ENCODE results near the gene VAT1L. TPM values are rescaled to one million over a fixed set of nuclear protein-coding genes. Genes with fewer than 3 reads are reported as not detected.
"Not testable (repeated sequence)": the region's sequence is repeated elsewhere in the genome, so short reads cannot be mapped to it uniquely, and the experiment has no call there.

VAT1L gene
- total RNA-seq, 1 donor from 2014 or later: 1.7 TPM

DNA sequence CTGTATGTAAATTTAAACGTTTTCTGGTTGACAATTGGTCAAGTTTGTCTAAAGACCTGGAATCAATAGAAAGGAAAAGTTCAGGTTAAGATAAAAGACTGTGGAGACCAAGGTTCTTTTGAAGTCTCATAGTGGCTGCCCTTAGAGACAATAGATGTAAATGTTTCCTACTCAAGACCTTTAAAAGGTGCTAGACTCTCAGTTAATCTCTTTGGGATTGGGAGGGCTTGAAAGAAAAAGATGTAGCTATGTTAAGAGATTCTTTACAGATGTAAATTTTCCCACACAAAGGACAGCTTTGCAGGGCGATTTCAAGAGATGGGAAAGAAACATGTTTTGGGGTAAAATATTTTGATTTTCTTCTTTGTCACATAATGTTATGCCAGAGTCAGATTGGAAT, 204.0 kb downstream of the VAT1L start:
- not testable (repeated sequence) for DNase-seq (ENCODE audit: low read depth in 2 of 2)

DNA sequence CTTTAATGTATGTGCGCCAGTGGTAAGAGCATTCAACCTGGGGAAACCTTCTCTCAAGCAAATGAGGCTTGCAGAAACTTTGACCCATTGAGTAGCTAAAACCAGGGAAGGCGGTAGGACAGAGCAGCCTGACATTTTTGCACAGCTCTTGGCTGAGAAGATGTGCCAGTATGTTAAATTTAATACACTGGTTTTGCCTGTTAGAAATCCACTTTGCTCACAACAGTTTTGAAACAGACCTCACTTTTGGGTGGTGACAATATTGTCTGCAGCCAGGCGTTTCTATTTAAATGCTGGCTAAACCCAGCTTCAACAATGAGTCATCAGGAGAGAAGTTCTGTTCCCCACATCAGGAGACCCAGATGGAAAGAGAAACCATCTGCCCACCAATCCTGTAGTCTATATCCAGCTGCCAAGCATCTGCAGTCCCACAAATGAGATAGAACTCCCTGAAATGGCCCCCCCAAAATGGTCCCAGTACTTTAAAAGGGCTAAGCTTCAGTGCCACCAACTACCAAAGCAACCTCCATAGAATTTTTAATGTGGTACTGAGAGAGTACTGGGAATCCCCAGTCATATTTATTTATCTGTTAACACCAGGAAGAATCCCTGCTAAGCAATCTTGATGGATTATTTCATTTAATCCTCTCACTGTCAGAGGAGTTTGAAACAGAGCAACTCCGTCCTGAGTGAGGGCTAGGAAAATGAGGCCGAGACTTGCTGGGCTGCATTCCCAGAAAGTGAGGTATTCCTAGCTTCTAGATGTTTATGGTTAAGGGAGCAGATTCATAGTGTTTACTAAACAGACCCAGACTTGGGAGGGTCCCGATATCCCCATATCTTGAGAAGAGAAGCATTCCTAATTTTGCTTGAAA, 205.0 kb downstream of the VAT1L start:
- no peak for DNase-seq (ENCODE audit: low read depth in 2 of 2)

DNA sequence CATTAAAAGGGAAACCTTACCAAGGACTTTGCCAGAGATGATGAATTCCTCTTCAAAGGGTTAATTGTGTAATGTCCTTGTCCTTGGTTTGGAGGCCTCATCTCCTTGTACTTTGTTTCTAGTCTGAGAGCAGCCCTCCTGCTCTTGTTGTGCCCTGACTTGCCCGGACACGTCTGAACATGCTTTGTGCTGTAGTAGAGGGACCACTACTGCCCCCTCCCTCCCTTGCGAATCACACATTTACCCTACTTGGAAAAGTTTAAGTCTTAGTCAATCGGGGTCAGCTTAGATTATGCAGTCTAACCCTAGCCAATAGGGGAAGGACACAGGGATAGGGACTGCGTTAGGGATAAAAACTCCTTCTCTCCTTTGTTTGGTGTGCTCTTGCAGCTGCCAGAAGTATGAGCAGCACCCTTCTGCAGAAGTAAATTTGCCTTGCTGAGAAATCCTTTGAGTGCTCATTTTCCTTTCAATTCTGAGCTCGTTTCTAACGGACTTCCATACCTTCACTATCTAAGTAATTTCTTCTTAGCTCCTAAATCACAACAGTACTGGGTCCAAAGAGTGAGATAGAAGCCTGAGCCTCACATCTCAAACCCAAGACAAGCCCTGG, 207.6 kb downstream of the VAT1L start:
- DNase-seq (ENCODE audit: low read depth in 2 of 2): no peak

GRCh38 chr16:77998350-77999023, 210.1 kb downstream of the VAT1L start:
- DNase-seq (ENCODE audit: low read depth in 2 of 2): no peak

- DNase-seq (ENCODE audit: low read depth in 2 of 2): no peak
These were observed 213.2 kb downstream of the VAT1L start for GRCh38 chr16:78001451-78002025.

GRCh38 chr16:78002915-78003538, 214.7 kb downstream of the VAT1L start:
- peak; percentile 78 to 86 for DNase-seq (ENCODE audit: low read depth in 2 of 2)

DNA sequence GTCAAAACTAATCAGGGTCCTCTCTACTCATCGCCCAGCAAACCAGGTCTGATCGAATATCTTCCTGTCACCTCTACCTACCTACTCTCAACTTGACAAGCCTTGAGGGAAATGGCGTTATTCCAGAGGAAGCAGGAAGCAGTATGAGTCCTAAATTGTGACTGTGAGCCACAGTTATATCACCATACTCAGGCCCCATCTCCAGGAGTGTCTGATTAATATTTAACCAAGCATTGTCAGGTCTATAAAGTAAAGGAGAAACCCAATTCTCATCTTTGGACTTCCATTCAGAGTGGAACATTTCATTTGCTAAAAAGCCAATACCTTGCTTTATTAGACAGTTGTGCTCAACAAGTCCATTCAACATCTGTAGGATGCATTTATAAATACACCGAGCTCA, 216.2 kb downstream of the VAT1L start:
- DNase-seq (ENCODE audit: low read depth in 2 of 2): no peak

DNA sequence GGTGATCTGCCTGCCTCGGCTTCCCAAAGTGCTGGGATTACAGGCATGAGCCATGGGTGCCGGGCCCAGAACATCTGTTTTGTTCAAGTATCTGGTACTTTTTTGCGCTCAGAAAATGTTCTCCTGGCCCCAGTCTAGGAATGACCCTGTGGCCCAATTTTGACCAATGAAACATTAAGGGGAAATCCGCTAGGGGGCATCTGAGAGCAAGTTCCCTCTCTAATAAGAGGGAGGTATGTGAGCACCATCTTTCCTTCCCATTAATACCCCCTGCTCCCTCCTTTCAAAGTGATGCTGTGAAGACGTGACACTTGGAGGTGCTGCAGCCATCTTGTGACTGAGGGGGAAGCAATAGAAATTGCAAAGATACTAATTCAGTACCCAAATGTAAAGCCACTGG, 217.5 kb downstream of the VAT1L start:
- peak in 1 of 2 donors; percentile 3 for DNase-seq (ENCODE audit: low read depth in 2 of 2)

DNA sequence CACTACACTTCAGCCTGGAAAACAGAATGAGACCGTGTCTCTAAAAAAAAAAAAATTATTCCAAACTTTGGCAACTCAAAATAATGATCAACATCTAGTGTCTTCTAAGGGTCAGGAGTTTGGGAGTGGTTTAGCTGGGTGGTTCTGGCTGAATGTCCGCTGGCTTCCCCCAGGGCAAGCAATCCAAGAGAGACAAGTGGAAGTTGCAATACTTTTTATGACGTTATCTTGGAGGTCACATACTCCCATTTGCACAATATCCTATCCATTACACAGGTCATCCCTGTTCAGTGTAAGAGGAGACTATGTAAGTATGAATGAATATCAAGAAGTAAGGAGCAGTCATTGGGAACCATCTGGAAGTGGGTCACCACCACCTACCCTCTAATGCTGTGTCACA, 218.8 kb downstream of the VAT1L start:
- no peak for DNase-seq (ENCODE audit: low read depth in 2 of 2)

DNA sequence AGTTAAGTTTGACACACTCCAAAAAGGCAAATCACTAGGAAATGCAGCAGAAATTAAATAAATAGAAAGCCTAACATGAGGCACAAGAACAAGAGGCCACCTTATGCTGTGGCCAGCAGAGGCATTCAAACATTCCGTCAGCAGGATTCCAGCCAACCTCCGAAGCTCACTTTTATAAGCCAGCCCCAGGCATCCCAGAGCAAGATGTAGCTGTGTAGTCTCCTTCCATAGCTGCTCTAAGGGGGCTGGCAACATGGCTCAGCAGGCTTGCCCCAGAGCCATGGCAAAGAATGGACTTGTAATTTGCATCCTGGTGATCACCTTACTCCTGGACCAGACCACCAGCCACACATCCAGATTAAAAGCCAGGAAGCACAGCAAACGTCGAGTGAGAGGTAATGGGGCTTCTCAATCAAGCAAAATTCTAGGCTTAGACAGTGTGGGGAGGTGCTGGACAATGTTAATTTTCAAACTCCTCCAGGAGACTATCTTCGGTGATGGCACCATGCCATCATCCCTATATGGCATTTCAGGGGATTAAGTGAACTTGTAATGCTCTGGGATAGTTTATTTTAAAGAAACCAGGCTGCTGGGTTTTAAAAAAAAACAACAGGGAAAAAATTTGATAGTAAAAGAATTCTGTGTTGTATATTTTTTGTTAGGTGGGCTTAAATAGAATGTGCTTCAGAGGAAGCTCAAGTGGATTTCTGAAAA, 234.1 kb downstream of the VAT1L start, which contains the start of gene CLEC3A:
CLEC3A (plus strand) TSS at position 202 of the 714 bp plus-strand sequence; CDS start at position 281, 79 bp downstream.
- no peak for DNase-seq (ENCODE audit: low read depth in 2 of 2)

GRCh38 chr16:78024159-78024558, 235.8 kb downstream of the VAT1L start:
- DNase-seq (ENCODE audit: low read depth in 2 of 2): no peak

DNA sequence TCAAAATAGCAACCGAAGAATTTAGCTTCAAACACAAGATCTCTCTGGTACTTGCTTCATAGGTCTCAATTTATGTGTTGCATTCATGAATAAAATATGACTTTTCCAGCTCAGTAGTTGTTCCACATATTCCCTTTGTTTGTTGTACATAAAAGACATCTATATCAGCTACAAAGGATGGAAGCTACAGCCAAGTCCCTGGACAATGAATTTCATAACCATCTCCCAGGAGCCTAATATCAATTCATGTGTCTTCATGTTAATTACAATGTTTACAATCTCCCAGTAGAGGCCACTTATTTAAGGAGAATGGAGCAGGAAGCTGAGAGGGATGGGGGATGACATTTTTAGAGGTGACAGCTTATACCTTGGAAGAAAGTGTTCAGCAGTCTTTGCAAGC, 237.3 kb downstream of the VAT1L start:
- DNase-seq (ENCODE audit: low read depth in 2 of 2): no peak

DNA sequence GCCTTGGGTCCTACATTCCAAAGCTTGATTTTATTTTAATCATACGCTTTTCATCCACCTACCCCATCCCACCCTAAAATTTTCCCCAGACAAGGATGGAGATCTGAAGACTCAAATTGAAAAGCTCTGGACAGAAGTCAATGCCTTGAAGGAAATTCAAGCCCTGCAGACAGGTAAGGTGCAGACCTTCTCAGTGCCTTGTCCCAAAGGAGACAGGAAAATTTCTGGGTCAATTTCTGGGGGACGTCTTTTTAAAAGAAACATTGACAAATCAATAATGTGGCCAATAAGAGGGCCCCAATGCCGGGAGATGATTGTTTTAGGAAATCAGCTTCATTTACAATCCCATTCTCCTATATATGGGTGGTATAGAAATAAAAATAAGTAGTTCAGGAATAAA, 239.7 kb downstream of the VAT1L start:
- no peak for DNase-seq (ENCODE audit: low read depth in 2 of 2)

Other genes with a start within 250 kb of the VAT1L start
- gene NUDT7, start 66.0 kb upstream of the VAT1L start, total RNA-seq: 5.4 and 6.8 TPM in 2 replicates
- not detected in 2 replicates for gene CLEC3A, start 234.0 kb downstream of the VAT1L start, total RNA-seq